ENCODE measurements around the gene NRN1. TPM values are rescaled to one million over a fixed set of nuclear protein-coding genes. Genes with fewer than 3 reads are reported as not detected.

Gene NRN1
- total RNA-seq, 2 donors from 2014 or later, result 5.0 to 7.5 TPM

- DNase-seq (ENCODE audit: low spot score) (no peak), ATAC-seq (ENCODE audit: insufficient number of reproducible peaks, low FRiP score, low read depth) (no peak)
- Histone ChIP-seq H3K27ac (no peak overlapping the region), H3K9me3 (no peaks in the 10 kb centered on the region), H3K4me3 (no peak overlapping the region), H3K27me3 (replicated peaks; ENCODE audit: insufficient read depth) (peaks cover 64% of the 10 kb centered on the region), H3K4me1 (ENCODE audit: control insufficient read depth in 1 of 2, low read depth in 2 of 2) (peaks cover 15 to 41% of the 10 kb centered on the region in 2 donors), H3K36me3 (no peaks in the 10 kb centered on the region)
- no peak for TF ChIP-seq CTCF (IDR thresholded peaks at IDR 0.05)
Observed at GRCh38 chr6:6002005-6002847, 4.5 kb downstream of the NRN1 start.

GRCh38 chr6:6001443-6001842 is 5.3 kb downstream of the NRN1 start:
- TF ChIP-seq CTCF (IDR thresholded peaks at IDR 0.05), result no peak
- peaks cover 18 to 41% of the 10 kb centered on the region in 2 donors for H3K4me1 ChIP-seq (ENCODE audit: control insufficient read depth in 1 of 2, low read depth in 2 of 2)
- ATAC-seq (ENCODE audit: insufficient number of reproducible peaks, low FRiP score, low read depth) (no peak), DNase-seq (ENCODE audit: low spot score) (no peak)
- H3K9me3 ChIP-seq, result no peaks in the 10 kb centered on the region
- no peaks in the 10 kb centered on the region for H3K36me3 ChIP-seq
- H3K27ac ChIP-seq, result no peak overlapping the region
- no peak overlapping the region for H3K4me3 ChIP-seq
- peaks cover 58% of the 10 kb centered on the region for H3K27me3 ChIP-seq (replicated peaks; ENCODE audit: insufficient read depth)

- no peak for TF ChIP-seq CTCF (IDR thresholded peaks at IDR 0.05)
- peaks cover 49% of the 10 kb centered on the region for H3K27me3 ChIP-seq (replicated peaks; ENCODE audit: insufficient read depth)
- no peaks in the 10 kb centered on the region for H3K36me3 ChIP-seq
- peak overlapping the region; percentile 49 for H3K4me3 ChIP-seq
- H3K4me1 ChIP-seq (ENCODE audit: control insufficient read depth in 1 of 2, low read depth in 2 of 2), result peaks cover 18 to 49% of the 10 kb centered on the region in 2 donors
- DNase-seq (ENCODE audit: low spot score) (no peak), ATAC-seq (ENCODE audit: insufficient number of reproducible peaks, low FRiP score, low read depth) (no peak)
- no peaks in the 10 kb centered on the region for H3K9me3 ChIP-seq
- no peak overlapping the region for H3K27ac ChIP-seq
Observed at GRCh38 chr6:5999688-6000608, 6.8 kb downstream of the NRN1 start.

- Histone ChIP-seq H3K27ac (no peak overlapping the region), H3K27me3 (replicated peaks; ENCODE audit: insufficient read depth) (peaks cover 46% of the 10 kb centered on the region), H3K9me3 (no peaks in the 10 kb centered on the region), H3K4me3 (peak overlapping the region; percentile 49), H3K4me1 (ENCODE audit: control insufficient read depth in 1 of 2, low read depth in 2 of 2) (peaks cover 18 to 48% of the 10 kb centered on the region in 2 donors), H3K36me3 (no peaks in the 10 kb centered on the region)
- no peak for TF ChIP-seq CTCF (IDR thresholded peaks at IDR 0.05)
- DNase-seq (ENCODE audit: low spot score) (no peak), ATAC-seq (ENCODE audit: insufficient number of reproducible peaks, low FRiP score, low read depth) (no peak)
Observed at GRCh38 chr6:5998711-5999687, 7.7 kb downstream of the NRN1 start.
